Retina (tissue), 1 donor: Measurements from ENCODE around the gene LAMA3.

Experiments used
- DNase-seq: peaks from one replicate; pipeline ENCODE4 v3.0.0-alpha.2; 2016

The LAMA3 gene

DNA sequence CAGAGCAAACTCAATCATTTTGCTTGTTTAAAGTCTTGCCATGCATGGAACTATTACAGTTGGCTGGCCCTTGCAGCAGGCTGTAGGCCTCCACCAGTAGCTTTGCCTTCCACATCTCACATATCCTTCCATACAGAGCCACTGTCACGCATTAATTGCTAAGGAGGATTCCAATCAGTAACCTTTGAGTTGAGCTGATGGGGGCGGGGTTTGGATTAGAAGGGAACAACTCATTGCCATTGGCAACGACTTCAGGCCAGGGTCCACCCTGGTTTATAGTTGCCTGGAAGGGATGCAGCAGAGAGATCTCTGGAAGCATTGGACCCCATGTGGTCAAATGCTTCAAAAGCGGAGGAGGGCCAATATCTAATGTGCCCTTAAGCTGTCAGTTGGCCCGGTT lies 262.0 kb downstream of the LAMA3 start:
- DNase-seq = no peak

DNA sequence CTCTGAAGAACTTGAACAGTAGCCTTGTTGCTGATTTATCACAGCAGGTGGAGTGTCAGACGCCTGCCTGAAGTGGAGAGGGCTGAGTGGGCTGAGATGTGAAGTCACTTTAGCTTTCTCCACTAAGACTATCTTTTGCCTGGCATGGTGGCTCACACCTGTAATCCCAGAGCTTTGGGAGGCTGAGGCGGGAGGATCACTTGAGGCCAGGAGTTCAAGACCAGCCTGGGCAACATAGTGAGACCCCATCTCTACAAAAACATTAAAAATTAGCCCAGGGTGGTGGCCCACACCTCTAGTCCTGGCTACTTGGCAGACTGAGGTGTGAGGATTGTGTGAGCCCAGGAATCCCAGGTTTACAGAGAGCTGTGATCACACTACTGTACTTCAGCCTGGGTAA lies 264.7 kb downstream of the LAMA3 start:
- DNase-seq = no peak

DNA sequence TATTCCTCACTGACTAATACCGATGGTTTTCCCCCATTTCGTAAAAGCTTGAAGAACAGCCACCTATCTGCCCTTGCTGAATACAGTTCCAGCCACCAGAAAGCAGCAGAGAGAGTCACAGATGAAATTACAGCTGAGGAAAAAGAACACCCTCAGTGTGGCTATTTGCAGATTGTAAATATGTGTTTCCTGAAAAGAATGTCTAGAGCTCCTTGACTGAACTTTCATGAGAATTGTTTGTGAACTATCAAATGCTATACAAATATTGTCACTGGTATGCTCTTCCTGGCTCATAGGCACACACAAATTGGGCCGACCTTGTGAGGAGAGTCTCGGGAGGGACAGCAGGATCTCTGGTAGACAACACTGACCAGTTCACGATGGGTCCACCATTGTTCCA lies 267.2 kb downstream of the LAMA3 start:
- no peak for DNase-seq

DNA sequence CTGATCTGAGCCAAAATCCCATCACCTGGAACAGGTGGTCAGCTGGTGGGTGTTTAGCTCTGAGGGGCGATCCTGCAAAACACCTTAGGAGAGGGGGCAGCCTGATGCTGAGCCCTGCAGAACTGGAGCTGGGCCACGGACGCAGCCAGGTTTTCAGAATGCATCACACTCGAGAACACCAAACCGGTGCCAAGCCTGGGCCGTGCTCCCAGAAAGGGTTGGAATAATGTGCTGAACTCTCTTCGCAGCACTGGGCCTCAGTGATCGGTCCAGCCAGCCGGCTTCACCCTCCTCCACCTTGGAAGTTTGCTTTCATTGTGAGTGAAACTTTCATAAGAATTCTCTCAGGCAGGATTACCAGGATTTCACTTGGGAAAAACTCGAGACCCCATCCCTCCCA lies 268.8 kb downstream of the LAMA3 start:
- DNase-seq = no peak

DNA sequence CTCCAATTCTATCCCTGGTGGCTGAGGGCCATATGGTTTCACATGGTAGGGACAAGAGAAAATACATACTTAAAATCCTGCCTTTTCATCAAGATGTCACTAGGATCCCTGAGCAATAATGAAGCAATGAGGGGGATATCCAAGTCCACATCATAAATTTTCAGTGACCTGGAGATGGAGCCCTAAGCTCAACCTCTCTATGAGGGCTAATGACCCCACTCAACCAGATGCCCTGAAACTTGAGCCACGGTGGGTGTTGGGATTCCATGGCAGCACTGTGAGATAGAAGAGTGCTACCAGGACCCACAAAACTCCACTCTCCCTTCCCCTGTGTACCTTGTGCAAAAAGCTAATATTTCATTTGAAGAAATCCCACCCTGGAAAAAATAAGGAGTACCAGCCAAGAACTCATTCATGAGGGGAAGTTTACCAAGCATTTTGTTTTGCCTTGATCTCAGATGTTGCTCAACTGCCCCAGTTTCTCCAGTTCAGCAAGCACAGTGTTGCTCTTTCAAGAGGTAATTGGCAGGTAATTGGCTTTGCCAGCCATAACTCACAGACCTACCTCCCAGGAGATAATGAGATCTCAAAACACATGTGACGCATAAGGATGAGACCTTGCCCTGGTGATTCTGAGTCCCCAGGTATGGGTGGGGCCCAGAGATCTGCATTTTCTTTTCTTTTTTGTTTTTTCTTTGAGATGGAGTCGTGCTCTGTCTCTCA lies 274.4 kb downstream of the LAMA3 start:
- DNase-seq = no peak

DNA sequence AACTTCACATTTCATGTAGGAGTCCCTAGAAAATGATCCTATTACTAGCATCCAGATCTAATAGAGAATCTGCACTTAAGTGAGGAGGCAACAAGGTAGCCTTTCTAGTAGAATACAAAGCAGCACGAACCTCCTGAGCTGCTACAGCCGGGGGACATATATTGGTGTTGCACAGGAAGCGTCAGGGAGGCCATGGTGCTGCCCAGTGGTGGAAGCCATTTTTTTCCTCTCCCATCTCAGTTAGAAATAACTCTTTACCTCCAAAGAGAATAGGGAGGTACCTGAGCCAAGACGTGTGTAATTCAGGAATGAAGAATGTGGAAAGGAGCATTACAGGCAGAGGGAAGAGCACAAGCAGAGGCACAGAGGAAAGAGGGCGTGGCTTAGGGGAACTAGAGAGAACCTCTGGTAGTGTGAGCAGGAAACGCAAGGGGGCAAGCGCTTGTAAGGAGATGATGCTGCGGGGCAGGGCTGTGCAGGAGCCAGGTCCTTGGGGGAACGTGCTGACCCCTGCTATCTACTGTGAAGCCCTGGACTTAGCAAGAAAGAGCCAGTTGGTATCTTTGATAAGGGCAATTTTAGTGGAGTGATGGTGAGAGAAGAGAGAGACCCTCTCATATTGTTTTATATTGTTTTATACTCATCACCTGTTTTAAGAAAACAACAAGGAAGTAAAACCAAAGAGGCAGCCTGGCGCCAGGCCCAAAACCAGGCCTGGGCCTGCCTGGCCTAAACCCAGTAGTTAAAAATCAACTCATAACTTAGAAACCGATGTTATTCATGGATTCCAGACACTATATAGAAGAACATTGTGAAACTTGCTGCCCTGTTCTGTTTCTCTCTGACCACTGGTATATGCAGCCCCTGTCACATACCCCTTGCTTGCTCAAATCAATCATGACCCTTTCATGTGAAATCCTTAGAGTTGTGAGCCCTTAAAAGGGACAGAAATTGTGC lies 275.3 kb downstream of the LAMA3 start:
- DNase-seq = no peak

DNA sequence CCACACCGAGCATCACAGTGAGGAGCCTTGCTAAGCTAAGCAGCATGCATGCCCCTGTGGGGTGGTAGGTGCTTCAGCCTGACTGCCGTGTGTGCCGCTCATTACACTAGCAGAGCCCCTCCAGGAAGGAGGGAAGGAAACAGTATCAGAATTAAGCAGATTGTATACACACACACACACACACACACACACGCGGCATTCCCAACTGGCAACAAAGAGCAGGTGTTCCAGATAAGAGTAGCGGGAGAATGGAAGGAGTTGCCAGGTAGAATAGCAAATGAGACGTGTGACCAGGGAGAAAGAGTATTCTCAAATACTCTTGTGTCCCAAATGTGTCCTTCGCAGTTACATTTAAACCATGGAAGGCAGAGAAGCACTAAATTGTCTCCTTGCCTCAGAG lies 277.7 kb downstream of the LAMA3 start:
- DNase-seq = no peak

DNA sequence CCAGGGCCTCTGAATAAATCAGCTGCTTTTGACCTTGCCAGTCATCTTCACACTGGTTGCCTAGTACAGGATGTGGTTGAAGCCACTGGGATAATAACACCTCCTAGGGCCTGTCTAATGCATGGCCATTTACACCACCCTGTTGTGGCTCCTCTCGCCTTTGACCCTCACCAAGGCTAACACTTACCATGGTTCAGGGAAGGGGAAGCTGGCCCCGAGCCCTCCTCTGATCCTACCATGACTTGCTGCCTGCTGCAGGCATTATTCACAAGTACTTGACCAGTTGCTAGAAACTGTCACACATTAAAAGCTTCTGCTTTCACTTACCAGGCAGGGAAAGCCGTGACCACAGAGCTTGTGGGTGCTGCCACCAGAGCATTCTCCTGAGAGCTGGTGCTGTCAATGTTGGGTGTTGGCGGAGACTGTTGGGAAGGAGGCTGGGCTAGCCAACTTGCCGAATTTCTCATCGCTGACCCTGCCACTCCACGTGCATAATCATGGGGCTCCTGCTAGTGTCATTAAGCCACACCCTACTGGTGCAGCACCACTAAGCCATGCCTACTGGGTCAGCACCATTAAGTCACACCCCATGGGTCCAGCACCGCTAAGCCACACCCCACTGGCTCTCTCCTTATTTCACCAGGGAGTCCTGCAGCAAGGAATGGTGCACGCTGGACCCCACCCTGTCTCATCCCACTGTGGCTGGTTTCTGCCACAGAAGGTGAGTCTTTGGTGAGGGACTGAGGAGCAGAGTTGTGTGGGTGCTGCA lies 278.3 kb downstream of the LAMA3 start:
- no peak for DNase-seq

DNA sequence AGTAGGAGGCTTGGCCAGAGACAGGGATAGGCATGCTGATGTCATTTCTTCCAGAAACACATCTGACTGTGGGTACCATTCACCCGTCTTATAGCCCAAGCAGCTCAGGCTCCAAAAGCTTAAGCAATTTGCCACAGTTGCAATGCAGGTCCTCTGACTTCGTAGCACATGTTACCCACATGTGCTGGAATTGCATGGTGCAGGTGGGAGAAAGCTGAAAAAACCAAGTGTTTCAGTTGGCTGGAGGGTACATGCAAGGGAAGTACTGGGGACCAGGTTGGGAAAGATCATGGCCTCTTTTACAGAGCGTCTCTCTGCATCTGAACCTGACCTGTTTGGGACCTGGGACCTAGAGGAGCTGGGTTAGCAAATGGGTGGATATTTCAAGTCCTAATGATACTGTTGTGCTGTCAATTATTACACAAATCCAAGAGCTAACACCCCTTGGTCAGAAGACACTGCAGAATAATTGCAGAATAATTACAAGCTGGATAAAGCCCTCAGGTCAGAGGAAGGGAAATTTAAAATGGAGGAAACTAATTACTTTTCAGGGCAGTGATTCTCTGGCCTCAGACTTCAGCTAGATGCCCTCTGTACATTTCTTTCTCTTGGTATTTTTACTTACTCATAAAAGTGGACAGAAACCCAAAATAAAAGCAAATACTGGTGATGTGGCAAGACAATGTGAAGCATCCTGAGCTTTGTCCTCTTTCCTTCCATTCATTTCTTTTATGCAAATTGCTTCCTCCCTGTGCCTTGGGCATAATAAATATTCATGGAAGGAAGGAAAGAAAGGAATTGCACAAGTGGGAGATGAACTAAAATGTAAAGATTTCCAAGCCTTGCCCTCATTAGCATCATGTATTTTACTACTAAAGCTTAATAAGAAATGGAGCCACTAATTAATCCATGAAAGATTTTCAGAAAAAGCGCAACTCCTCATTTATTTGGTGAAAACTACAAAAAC lies 279.7 kb downstream of the LAMA3 start:
- DNase-seq = no peak

DNA sequence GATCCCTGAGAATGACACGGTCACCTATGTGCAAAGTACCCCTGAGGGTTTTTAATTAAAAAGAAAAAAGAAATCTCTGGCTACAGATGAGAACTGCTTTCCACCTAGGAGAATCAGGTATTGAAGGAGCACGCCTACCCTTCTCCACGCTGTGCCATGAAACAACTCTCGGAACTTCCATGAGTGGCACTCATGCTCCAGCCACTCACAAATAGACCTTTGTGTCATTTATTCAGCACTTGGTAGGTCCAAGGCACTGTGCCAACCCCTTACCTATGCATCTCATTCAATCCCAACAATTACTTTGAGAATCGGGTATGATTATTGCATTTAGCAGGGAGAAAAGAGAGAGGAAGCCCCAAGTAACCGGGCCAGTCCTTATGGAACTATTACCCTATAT lies 280.4 kb downstream of the LAMA3 start:
- no peak for DNase-seq

DNA sequence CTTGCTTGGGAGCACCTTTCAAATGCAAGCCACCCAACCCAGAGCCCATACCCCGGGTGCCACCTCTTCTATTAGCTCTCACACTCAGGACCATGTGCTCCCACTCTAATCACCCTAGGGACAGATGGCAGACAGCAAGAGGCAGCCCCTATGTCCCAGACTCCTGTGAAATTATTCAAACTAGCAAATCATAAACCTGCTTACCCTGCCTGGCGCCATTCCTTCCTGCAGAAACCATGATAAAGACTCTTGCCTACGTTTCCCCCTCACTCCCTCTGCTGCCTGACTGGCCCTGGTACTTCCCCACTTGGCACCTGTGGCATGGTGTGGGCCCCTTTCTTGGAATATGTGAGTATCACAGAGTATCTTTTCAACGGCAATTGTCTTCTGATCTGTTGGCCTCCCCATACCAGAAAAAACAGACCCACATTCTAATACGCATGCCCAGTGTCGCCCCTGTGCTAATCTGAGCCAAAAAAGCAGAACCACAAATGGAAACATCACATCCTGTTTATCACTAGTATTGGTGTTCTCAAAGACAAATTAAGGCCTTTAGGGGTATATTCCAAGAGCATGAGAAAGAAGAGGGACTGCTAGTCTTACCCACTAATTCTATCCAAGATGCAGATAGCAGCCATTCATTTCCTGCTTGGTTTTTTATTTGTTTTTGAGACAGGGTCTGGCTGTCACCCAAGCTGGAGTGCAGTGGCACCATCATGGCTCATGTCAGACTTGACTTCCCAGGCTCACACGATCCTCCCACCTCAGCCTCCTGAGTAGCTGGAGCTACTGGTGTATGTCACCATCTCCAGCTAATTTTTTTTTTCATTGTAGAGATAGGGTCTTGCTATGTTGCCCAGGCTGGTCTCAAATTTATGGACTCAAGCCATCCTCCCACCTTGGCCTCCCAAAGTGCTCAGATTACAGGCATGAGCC lies 281.2 kb downstream of the LAMA3 start:
- no peak for DNase-seq

DNA sequence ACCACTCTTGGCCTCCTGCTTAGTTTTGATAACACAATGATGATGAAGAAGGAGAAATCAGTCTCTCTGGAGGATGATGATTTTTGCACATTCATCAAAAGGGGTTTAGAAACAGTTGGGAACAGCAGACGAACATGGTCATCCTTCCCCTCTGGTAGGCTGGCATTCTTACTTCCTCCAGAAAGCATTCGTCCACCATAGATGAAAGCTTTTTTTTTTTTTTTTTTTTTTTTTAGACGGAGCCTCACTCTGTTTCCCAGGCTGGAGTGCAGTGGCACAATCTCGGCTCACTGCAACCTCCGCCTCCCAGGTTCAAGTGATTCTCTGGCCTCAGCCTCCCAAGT lies 281.8 kb downstream of the LAMA3 start:
- DNase-seq = no peak

DNA sequence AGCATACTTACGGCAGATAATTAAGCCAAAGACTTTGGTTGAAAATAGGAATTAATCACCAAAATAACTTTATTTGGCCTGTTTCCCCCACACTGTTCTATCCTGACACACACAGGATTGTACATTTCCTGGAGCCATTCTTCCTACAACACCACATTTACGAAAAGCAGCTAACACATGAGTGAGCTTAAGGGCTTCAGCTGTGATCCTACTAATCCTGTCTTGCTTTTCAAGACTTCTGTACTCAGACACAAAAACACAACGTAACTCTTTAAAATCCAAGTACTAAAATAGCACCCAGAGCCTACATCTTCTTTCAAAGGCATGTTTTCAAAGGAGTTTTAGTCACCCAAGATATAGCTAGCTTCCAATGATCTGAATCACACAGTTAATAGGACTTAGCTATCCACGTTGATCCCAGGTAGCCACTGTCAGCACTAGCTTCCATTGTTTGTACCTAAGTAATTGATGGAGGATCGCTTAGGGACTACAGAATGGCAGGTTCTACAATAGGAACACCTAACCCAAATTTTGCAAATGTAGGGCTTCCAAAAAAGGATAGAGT lies 282.5 kb downstream of the LAMA3 start:
- DNase-seq = no peak

DNA sequence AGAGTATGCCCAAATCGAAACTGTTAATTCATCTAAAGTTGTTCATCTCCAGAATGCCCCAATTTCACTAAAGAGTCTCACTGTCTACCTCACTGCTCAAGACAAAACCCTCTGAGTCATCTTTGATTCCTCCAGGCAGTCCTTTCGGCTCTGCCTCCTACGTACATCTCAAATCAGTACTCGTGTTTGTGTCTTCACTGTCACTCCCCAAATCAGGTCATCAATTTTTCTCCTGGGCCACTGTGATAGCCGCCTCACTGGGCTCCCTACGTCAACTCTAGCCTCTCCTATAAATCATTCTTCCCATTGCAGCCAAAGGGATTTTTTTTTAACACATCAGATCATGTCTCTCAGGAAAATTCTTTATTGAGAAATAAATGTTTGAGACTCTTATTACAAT lies 283.2 kb downstream of the LAMA3 start:
- no peak for DNase-seq

DNA sequence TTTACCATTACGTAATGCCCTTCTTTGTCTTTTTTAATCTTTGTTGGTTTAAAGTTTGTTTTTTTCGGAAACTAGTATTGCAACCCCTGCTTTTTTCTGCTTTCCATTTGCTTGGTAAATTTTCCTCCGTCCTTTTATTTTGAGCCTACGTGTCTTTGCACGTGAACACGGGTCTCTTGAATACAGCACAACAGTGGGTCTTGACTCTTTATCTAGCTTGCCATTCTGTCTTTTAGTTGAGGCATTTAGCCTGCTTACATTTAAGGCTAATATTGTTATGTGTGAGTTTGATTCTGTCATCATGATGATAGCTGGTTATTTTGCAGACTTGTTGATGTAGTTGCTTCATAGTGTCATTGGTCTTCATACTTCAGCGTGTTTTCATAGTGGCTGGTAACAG lies 287.9 kb downstream of the LAMA3 start:
- DNase-seq = no peak

DNA sequence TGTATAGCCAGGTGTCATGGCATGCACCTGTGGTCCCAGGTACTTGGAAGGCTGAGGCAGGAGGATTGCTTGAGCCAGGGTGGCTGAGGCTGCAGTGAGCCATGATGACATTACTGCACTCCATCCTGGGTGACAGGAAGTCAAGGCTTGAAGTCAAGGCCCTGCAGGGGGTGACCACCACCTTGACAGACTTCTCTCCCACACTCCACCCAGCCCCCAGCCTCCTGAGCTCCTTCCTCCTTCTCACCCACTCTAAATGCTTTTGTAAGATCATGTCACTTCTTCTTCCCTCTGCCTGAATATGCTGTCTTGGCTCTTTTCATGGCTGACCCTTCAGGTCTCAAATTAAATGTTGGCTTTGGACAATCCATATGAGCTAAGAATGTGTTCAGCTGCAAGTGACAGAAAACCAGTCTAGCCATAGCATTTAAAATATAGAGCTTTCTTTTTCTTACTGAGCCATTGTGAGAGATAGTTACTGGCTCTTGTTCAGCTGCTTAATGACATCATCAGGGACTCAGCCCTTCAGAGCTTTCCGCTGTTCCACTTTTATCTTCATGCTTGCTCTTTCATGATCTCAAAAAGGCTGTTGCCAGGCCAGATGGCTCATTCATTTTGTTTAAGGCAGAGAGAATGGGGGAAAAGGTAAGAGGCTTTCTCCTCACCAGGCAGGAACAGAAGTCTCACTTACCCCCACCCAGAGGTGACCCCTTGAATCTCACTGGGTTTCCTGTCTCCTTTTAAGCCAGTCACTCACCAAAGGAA lies 288.6 kb downstream of the LAMA3 start:
- DNase-seq = no peak

DNA sequence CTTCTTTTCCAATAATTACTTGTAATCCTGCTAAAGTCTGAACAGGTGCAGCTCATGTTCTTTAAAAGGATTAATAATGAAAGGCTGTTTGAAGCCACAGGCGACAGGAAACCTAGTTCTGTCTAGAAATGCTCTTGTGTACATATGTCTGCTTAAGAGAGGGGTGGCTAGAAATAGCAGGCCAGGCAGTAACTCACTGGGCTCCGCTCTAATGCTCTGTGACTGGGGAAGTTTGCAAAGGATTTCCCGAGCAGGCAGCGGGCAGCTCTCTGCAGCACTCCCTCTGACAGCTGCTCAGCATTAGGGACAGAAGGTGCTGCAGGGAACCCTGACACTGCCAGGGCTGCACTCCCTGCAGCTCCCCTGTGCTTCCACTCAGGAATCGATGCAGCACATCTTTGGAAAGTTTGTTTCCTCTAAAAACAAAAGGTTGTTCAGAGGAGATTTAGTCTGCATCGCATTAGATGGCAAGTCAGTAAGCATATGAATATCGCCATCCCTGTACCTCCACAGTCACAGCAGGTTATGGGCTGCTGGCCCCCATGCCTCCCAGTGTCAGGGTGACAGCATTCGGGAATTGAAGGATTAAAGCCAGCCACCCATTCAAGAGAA lies 292.2 kb downstream of the LAMA3 start:
- peak; percentile 61 for DNase-seq

DNA sequence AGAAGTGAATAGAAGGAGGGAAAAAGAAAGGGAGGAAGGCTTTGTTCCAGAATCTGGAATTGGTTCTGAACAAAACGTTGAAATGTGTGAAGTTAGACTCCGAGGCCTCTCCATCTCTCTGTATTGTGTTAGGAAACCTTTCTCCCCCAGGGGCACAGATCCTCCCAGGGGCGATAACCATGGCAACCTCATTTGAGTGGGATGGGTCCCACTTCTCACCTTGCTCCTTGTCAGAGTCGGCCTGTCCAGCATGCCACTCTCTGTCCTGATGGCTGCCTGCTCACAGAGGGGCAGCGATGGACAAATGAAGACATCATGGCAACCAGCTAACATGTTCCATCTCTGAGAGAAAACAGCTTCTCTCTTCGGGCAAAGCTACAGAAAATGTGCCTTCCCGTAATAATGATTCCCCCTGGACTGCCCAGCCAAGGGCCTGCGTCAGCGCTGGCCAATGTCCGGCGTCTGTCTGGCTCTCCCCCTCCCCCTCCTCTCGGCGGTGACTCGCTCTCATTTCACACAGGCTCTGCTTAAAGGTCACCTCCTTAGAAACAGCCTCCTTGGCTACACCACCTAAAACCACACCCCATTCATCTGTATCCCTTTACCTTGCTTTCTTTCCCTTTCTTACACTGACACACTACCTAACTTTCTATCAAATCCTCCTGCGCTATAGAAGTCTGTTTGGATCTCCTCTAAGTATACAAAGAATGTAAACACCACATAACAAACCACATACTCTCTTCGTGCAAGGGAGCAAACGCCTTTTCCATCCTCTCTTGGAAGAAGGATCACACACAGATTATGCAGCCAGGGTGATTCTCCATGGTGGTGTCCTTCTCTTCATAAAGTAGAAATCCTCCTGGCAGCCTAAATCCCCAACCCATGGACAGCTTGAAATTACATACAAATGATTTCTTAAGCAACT lies 293.2 kb downstream of the LAMA3 start:
- DNase-seq = peak; percentile 61
